ENCODE data around the gene INPP5D. TPM values are rescaled to one million over a fixed set of nuclear protein-coding genes. Genes with fewer than 3 reads are reported as not detected.
A peak's percentile ranks its signal among the peaks of the same experiment; 100 is the strongest.

Gene INPP5D
- total and polyA plus RNA-seq, 2 donors (not counting 3 experiments of a cell fraction or from before 2014, with no cell fraction given), result 13.9 to 46.6 TPM

DNA sequence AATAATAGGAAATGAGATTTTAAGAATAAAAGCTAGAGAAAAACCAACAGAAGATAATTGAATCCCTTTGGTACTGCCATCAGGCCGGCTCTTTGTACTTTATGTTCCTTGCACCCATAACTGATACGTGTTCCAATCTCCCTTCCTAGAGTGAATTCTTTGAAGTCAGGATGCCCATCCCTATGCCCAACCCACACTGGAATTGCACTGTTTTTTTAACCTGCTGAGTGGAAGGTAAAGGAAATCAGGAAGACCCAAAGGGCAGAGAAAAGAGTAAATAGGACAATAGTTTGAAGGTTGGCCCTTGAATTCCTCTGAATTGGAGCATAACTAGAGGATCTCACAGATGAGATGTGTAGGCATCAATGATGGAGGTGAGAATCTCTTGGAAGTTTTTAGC lies 187.0 kb downstream of the INPP5D start:
- H4K20me1 ChIP-seq (replicated peaks; ENCODE audit: control insufficient read depth, extremely low read depth, insufficient read depth, low read length), result no peaks in the 10 kb centered on the region
- FAIRE-seq (no peak), DNase-seq (ENCODE audit: low read depth, low spot score) (no peak)
- no peaks in the 10 kb centered on the region for H3K27me3 ChIP-seq (ENCODE audit: control insufficient read depth in 2 of 2, insufficient read depth in 2 of 2, low read length in 2 of 2)
- peaks cover 13% of the 10 kb centered on the region for H3K4me1 ChIP-seq (ENCODE audit: control insufficient read depth, extremely low read depth, insufficient read depth, low read length)
- ChIA-PET CTCF (interaction anchor here (1.0 kb wide), 1 partner anchor 37 kb away, joined by 3 read pairs; no protein-coding TSS in a partner anchor), POLR2A (no interaction called here)
- intact Hi-C loops (cut with micrococcal nuclease) (no loop called here), dilution Hi-C loops (cut with MboI; ENCODE audit: extremely low pct_ligation_motif_present, low sequenced_read_pairs) (no loop called here)
- H3K9me3 ChIP-seq (replicated peaks; ENCODE audit: control insufficient read depth, insufficient read depth, low read length), result no peaks in the 10 kb centered on the region
- no TSS peak for BruUV-seq (replicated peaks)
- peak overlapping the region; percentile 41 for H3K27ac ChIP-seq (ENCODE audit: insufficient read depth, low read depth, low read length)
- peaks cover 6% of the 10 kb centered on the region for H3K79me2 ChIP-seq (ENCODE audit: control insufficient read depth, insufficient read depth, low read length)
- TF ChIP-seq JUN (IDR thresholded peaks at IDR 0.05; ENCODE audit: borderline replicate concordance, insufficient read depth, insufficient read length, low read depth), result no peak
- TF ChIP-seq, protein P1, sequence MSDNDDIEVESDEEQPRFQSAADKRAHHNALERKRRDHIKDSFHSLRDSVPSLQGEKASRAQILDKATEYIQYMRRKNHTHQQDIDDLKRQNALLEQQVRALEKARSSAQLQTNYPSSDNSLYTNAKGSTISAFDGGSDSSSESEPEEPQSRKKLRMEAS (IDR thresholded peaks at IDR 0.05; ENCODE audit: insufficient read depth, insufficient read length), result no peak
- TF ChIP-seq FOS (IDR thresholded peaks at IDR 0.05; ENCODE audit: borderline replicate concordance, insufficient read depth, low read length), result no peak
- no peak for TF ChIP-seq EZH2 (IDR thresholded peaks at IDR 0.05; ENCODE audit: borderline replicate concordance, low read depth, low read length, severe bottlenecking)
- no peak for TF ChIP-seq GATA2 (IDR thresholded peaks at IDR 0.05; ENCODE audit: insufficient read depth, insufficient read length, low read depth, low read length)
- TF ChIP-seq, protein P2, sequence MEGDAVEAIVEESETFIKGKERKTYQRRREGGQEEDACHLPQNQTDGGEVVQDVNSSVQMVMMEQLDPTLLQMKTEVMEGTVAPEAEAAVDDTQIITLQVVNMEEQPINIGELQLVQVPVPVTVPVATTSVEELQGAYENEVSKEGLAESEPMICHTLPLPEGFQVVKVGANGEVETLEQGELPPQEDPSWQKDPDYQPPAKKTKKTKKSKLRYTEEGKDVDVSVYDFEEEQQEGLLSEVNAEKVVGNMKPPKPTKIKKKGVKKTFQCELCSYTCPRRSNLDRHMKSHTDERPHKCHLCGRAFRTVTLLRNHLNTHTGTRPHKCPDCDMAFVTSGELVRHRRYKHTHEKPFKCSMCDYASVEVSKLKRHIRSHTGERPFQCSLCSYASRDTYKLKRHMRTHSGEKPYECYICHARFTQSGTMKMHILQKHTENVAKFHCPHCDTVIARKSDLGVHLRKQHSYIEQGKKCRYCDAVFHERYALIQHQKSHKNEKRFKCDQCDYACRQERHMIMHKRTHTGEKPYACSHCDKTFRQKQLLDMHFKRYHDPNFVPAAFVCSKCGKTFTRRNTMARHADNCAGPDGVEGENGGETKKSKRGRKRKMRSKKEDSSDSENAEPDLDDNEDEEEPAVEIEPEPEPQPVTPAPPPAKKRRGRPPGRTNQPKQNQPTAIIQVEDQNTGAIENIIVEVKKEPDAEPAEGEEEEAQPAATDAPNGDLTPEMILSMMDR (IDR thresholded peaks at IDR 0.05; ENCODE audit: extremely low read depth in 1 of 2, insufficient read depth in 1 of 2, low read depth in 1 of 2, low read length in 2 of 2), result no peak
- no peak for TF ChIP-seq POLR2AphosphoS5 (IDR thresholded peaks at IDR 0.05; ENCODE audit: insufficient read depth, low read depth, low read length)
- TF ChIP-seq POLR2A (IDR thresholded peaks at IDR 0.05; ENCODE audit: low read depth, low read length), result no peak
- TF ChIP-seq MYC (IDR thresholded peaks at IDR 0.05; ENCODE audit: low read depth, low read length), result no peak
- H3K9me1 ChIP-seq (replicated peaks; ENCODE audit: control insufficient read depth, extremely low read depth, insufficient read depth, low read length), result no peaks in the 10 kb centered on the region
- H3K4me2 ChIP-seq (ENCODE audit: insufficient read depth, low read length), result peak overlapping the region; percentile 2
- peak overlapping the region; percentile 58 for H2AFZ ChIP-seq (ENCODE audit: low read depth, low read length)
- no peak overlapping the region for H3K4me3 ChIP-seq (replicated peaks in 1 of 3; ENCODE audit: insufficient read depth in 1 of 3, low read depth in 1 of 3, low read length in 3 of 3)
- H3K9ac ChIP-seq (replicated peaks; ENCODE audit: extremely low read depth, insufficient read depth, low read length), result no peak overlapping the region
- no peaks in the 10 kb centered on the region for H3K36me3 ChIP-seq (ENCODE audit: control insufficient read depth in 2 of 2, extremely low read depth in 1 of 2, insufficient read depth in 2 of 2, low read length in 2 of 2)

All from endothelial cell of umbilical vein (primary cell).